ENCODE data around the gene CPPED1. TPM values are rescaled to one million over a fixed set of nuclear protein-coding genes. Genes with fewer than 3 reads are reported as not detected.
A peak's percentile ranks its signal among the peaks of the same experiment; 100 is the strongest.
"Not testable (repeated sequence)": the region's sequence is repeated elsewhere in the genome, so short reads cannot be mapped to it uniquely, and the experiment has no call there.

The CPPED1 gene
- total RNA-seq, 1 experiment from 2014 or later = 7.9 TPM

- no peak overlapping the region for H3K4me3 Mint-ChIP-seq
- no peak overlapping the region for H4K8ac ChIP-seq (replicated peaks; ENCODE audit: insufficient read length, low read depth, low read length)
- no CpG with 5 or more reads among the region's 4 CpGs for WGBS (ENCODE audit: extremely low coverage, insufficient read length, low lambda C conversion rate)
Measured at GRCh38 chr16:12818326-12818725, 14.6 kb upstream of the CPPED1 start.

GRCh38 chr16:12816791-12817214 lies 13.1 kb upstream of the CPPED1 start:
- H3K9me3 ChIP-seq (ENCODE audit: control insufficient read depth, low read depth, low read length); H3K23ac ChIP-seq (ENCODE audit: insufficient read length, low read depth, low read length); H2AFZ ChIP-seq (ENCODE audit: low read length); H3K79me1 ChIP-seq (ENCODE audit: insufficient read depth, low read depth, low read length, poor library complexity, severe bottlenecking); H3K27me3 ChIP-seq (ENCODE audit: insufficient read depth, low read length); H4K5ac ChIP-seq (ENCODE audit: insufficient read length, low read depth, low read length); H3K36me3 Mint-ChIP-seq (ENCODE audit: insufficient read depth in 1 of 3, low read depth in 3 of 3); H2BK20ac ChIP-seq (ENCODE audit: low read depth, low read length, poor library complexity, severe bottlenecking); H3K18ac ChIP-seq (ENCODE audit: insufficient read length, low read depth, low read length); H3K4me3 Mint-ChIP-seq; H3K56ac ChIP-seq (ENCODE audit: insufficient read length, low read depth, low read length); H4K91ac ChIP-seq (ENCODE audit: insufficient read length, low read depth, low read length); H4K8ac ChIP-seq (replicated peaks; ENCODE audit: insufficient read length, low read depth, low read length); H2AK5ac ChIP-seq (ENCODE audit: insufficient read length, low read length); H3K9me3 Mint-ChIP-seq; H3K79me2 ChIP-seq (ENCODE audit: insufficient read depth, low read length); H2BK5ac ChIP-seq (ENCODE audit: insufficient read length, low read length); H3K27ac ChIP-seq (ENCODE audit: insufficient read length, low read depth, low read length); H3T11ph ChIP-seq (ENCODE audit: low read length); H3K4me1 ChIP-seq (ENCODE audit: insufficient read depth, low read length); H2BK15ac ChIP-seq (ENCODE audit: low read depth, low read length); H3K27me3 Mint-ChIP-seq (ENCODE audit: low read depth); H4K20me1 ChIP-seq (ENCODE audit: control insufficient read depth, insufficient read depth, insufficient read length); H3K4ac ChIP-seq (ENCODE audit: low read depth, low read length); DNase-seq; H3K14ac ChIP-seq (ENCODE audit: insufficient read depth, low read length); H3K4me1 Mint-ChIP-seq; H3K23me2 ChIP-seq (ENCODE audit: insufficient read length, low read depth, low read length, poor library complexity, severe bottlenecking); H2BK120ac ChIP-seq (ENCODE audit: low read depth, low read length, poor library complexity, severe bottlenecking); H3K9ac ChIP-seq (ENCODE audit: extremely low read depth, insufficient read length, low read length); H3K4me2 ChIP-seq (ENCODE audit: insufficient read depth, insufficient read length, low read length); H2BK12ac ChIP-seq (ENCODE audit: insufficient read length, low read depth, low read length): not testable (repeated sequence)
- H3K27ac Mint-ChIP-seq = peak overlapping the region in 1 of 3 experiments; percentile 67; a peak in 1 of 7 replicates
- no CpG with 5 or more reads among the region's 4 CpGs for WGBS (ENCODE audit: extremely low coverage, insufficient read length, low lambda C conversion rate)

More at GRCh38 chr16:12818326-12818725, 14.6 kb upstream of the CPPED1 start:
- no peaks in the 10 kb centered on the region for H3K79me2 ChIP-seq (ENCODE audit: insufficient read depth, low read length)
- no peak overlapping the region for H2BK20ac ChIP-seq (ENCODE audit: low read depth, low read length, poor library complexity, severe bottlenecking)
- Mint-ChIP-seq H3K4me1 (peaks cover 2 to 5% of the 10 kb centered on the region in 2 experiments; a peak in 3 of 4 replicates), H3K27ac (no peak overlapping the region), H3K9me3 (no peaks in the 10 kb centered on the region; a peak in 1 of 5 replicates), H3K27me3 (ENCODE audit: low read depth) (peaks cover 2% of the 10 kb centered on the region; the same call in 1 of the 2 replicates), H3K36me3 (ENCODE audit: insufficient read depth in 1 of 3, low read depth in 3 of 3) (no peaks in the 10 kb centered on the region)
- H3K18ac ChIP-seq (ENCODE audit: insufficient read length, low read depth, low read length) = no peak overlapping the region
- no peak overlapping the region for H3K56ac ChIP-seq (ENCODE audit: insufficient read length, low read depth, low read length)
- H4K91ac ChIP-seq (ENCODE audit: insufficient read length, low read depth, low read length) = no peak overlapping the region
- no peak overlapping the region for H3K4ac ChIP-seq (ENCODE audit: low read depth, low read length)
- no peaks in the 10 kb centered on the region for H4K20me1 ChIP-seq (ENCODE audit: control insufficient read depth, insufficient read depth, insufficient read length)
- H3K79me1 ChIP-seq (ENCODE audit: insufficient read depth, low read depth, low read length, poor library complexity, severe bottlenecking) = no peaks in the 10 kb centered on the region
- no peak overlapping the region for H3K4me2 ChIP-seq (ENCODE audit: insufficient read depth, insufficient read length, low read length)
- no peak overlapping the region for H3K23ac ChIP-seq (ENCODE audit: insufficient read length, low read depth, low read length)
- H2AFZ ChIP-seq (ENCODE audit: low read length) = no peak overlapping the region
- H3K14ac ChIP-seq (ENCODE audit: insufficient read depth, low read length) = no peak overlapping the region
- no peak overlapping the region for H2BK15ac ChIP-seq (ENCODE audit: low read depth, low read length)
- H3K4me1 ChIP-seq (ENCODE audit: insufficient read depth, low read length) = no peaks in the 10 kb centered on the region; the same call in 1 of the 2 replicates
- H3K23me2 ChIP-seq (ENCODE audit: insufficient read length, low read depth, low read length, poor library complexity, severe bottlenecking) = no peaks in the 10 kb centered on the region
- H3K27me3 ChIP-seq (ENCODE audit: insufficient read depth, low read length) = no peaks in the 10 kb centered on the region
- H2BK12ac ChIP-seq (ENCODE audit: insufficient read length, low read depth, low read length) = no peak overlapping the region
- H2BK5ac ChIP-seq (ENCODE audit: insufficient read length, low read length) = no peak overlapping the region
- no peak for TF ChIP-seq CTCF (conservative IDR thresholded peaks at IDR 0.05)
- no peak overlapping the region for H3K9ac ChIP-seq (ENCODE audit: extremely low read depth, insufficient read length, low read length)
- H4K5ac ChIP-seq (ENCODE audit: insufficient read length, low read depth, low read length) = no peak overlapping the region
- no peak overlapping the region for H3K27ac ChIP-seq (ENCODE audit: insufficient read length, low read depth, low read length)
- H3K9me3 ChIP-seq (ENCODE audit: control insufficient read depth, low read depth, low read length) = no peaks in the 10 kb centered on the region
- no peak overlapping the region for H2AK5ac ChIP-seq (ENCODE audit: insufficient read length, low read length)
- no peak overlapping the region for H2BK120ac ChIP-seq (ENCODE audit: low read depth, low read length, poor library complexity, severe bottlenecking)
- DNase-seq = no peak
- H3T11ph ChIP-seq (ENCODE audit: low read length) = no peak overlapping the region
